ENCODE measurements around the gene ZNF774.

DNA sequence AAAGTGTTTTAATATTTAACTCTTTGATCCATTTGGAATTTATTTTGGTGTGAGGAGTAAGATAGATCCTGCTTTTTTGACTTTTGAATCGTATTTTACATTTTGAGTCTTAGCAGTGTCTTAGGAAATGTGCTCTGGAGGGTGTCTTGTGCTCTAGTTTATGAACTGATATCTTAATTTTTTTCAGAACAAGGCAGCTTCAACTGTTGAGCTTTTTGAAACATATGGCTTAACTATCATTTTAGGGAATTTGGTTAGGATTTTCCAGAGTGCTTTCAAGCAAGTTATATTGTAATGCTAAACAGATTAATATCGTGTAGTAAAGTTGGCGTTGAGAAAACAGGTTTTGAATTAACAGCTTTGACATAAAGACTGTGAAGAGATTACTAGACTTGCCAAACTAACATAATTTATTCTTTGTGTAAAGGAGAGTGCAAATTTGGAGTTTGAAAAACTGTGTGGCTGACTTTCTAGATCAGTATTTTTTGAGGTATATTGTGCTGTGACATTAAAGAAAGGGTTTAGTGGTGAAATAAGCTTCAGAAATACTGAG lies 53.0 kb downstream of the ZNF774 start:
- TF ChIP-seq, protein P1, sequence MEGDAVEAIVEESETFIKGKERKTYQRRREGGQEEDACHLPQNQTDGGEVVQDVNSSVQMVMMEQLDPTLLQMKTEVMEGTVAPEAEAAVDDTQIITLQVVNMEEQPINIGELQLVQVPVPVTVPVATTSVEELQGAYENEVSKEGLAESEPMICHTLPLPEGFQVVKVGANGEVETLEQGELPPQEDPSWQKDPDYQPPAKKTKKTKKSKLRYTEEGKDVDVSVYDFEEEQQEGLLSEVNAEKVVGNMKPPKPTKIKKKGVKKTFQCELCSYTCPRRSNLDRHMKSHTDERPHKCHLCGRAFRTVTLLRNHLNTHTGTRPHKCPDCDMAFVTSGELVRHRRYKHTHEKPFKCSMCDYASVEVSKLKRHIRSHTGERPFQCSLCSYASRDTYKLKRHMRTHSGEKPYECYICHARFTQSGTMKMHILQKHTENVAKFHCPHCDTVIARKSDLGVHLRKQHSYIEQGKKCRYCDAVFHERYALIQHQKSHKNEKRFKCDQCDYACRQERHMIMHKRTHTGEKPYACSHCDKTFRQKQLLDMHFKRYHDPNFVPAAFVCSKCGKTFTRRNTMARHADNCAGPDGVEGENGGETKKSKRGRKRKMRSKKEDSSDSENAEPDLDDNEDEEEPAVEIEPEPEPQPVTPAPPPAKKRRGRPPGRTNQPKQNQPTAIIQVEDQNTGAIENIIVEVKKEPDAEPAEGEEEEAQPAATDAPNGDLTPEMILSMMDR (IDR thresholded peaks at IDR 0.05) = no peak
- TF ChIP-seq POLR2A (IDR thresholded peaks at IDR 0.05) = no peak

Data from uterus (tissue), 2 donors.